Panc1 (cell line): ENCODE results near the gene MYH13. TPM values are rescaled to one million over a fixed set of nuclear protein-coding genes. Genes with fewer than 3 reads are reported as not detected.

ENCODE experiments used
- ATAC-seq: fragments of 200-7000 bp; cut with Tn5 transposase; 2 replicates; pipeline ENCODE4 v1.9.1; 2020; ENCODE audit warnings: mild to moderate bottlenecking, moderate library complexity
- BruUV-seq: library from RNA; stranded (reverse); fragments of 400-500 nt; replicated peaks from 2 replicates; lab custom pipeline; 2021; lab: Mats Ljungman, UMichigan
- CTCF ChIA-PET: fragments of 300-600 bp; sonication (Branson Sonifier 250); formaldehyde crosslinking; loops from one replicate; lab custom pipeline; 2022; ENCODE audit warnings: antibody characterized with exemption; lab: Charles Lee
- POLR2A ChIA-PET: fragments of 300-600 bp; sonication (Branson Sonifier 250); formaldehyde crosslinking; loops from one replicate; lab custom pipeline; 2022; ENCODE audit warnings: antibody characterized with exemption; lab: Charles Lee
- DNase-seq: peaks from one replicate; pipeline ENCODE4 v3.0.0-alpha.2; 2010; ENCODE audit warnings: low read depth, low spot score
- H3K27ac ChIP-seq: 2 replicates; pipeline ENCODE4 v1.5.1; 2011; ENCODE audit warnings: mild to moderate bottlenecking, low read length, inconsistent platforms
- H3K27me3 ChIP-seq: fragments of 200-500 bp; sonication (Bioruptor generic); 2 replicates; pipeline ENCODE4 v1.6.0; 2014; ENCODE audit warnings: low read length, inconsistent platforms; ENCODE audit not compliant: control insufficient read depth, insufficient read depth
- H3K36me3 ChIP-seq: fragments of 200-500 bp; sonication (Bioruptor generic); 2 replicates; pipeline ENCODE4 v1.5.1; 2014; ENCODE audit warnings: inconsistent platforms, mild to moderate bottlenecking, low read length, moderate library complexity; ENCODE audit not compliant: control insufficient read depth, insufficient read depth
- H3K4me1 ChIP-seq: 2 replicates; pipeline ENCODE4 v1.5.1; 2011; ENCODE audit warnings: inconsistent platforms, mild to moderate bottlenecking, low read length, moderate library complexity; ENCODE audit not compliant: control insufficient read depth, insufficient read depth
- H3K4me3 ChIP-seq, 2 experiments: 2 replicates each; pipeline ENCODE4 v1.5.1; 2011 to 2012; ENCODE audit warnings: low read depth in 2 of 2, low read length in 2 of 2, mild to moderate bottlenecking in 2 of 2, inconsistent platforms in 1 of 2, moderate library complexity in 1 of 2
- H3K9me3 ChIP-seq: fragments of 200-500 bp; sonication (Bioruptor generic); 2 replicates; pipeline ENCODE4 v1.5.1; 2014; ENCODE audit warnings: low read depth, mild to moderate bottlenecking, inconsistent platforms, low read length, moderate library complexity; ENCODE audit not compliant: control insufficient read depth, insufficient read depth
- CTCF ChIP-seq: fragments of 450-650 bp; IDR thresholded peaks from 2 replicates; pipeline ENCODE4 v1.5.1; 2017; ENCODE audit warnings: mild to moderate bottlenecking
- POLR2AphosphoS5 ChIP-seq: IDR thresholded peaks from 2 replicates; pipeline ENCODE4 v1.6.1; 2012; ENCODE audit warnings: mild to moderate bottlenecking, low read depth, low read length, moderate library complexity
- REST ChIP-seq, 2 experiments: IDR thresholded peaks; 2 replicates each; pipeline ENCODE4 v1.6.1; 2011 to 2012; ENCODE audit warnings: low read depth in 2 of 2, control low read depth in 1 of 2, low read length in 1 of 2, mild to moderate bottlenecking in 1 of 2, moderate library complexity in 1 of 2; ENCODE audit not compliant: insufficient read depth in 1 of 2
- SIN3A ChIP-seq: IDR thresholded peaks from 2 replicates; pipeline ENCODE4 v1.6.1; 2012; ENCODE audit warnings: low read depth, mild to moderate bottlenecking, low read length, moderate library complexity, borderline replicate concordance; ENCODE audit not compliant: insufficient read depth
- TCF7L2 ChIP-seq: IDR thresholded peaks from 2 replicates; pipeline ENCODE4 v1.6.1; 2011; ENCODE audit warnings: mild to moderate bottlenecking, low read depth, low read length, inconsistent platforms
- in situ Hi-C: cut with HindIII; loops from 2 replicates; pipeline ENCODE4 v1.10.0; 2016; ENCODE audit warnings: low sequenced_read_pairs, low pct_unique_long_range_greater_than_20kb
- intact Hi-C: fragments of 100-400 bp; cut with micrococcal nuclease; formaldehyde crosslinking; loops from one replicate; pipeline ENCODE4 v1.10.0; 2022; ENCODE audit not compliant: unreplicated experiment
- total RNA-seq: library from RNA; stranded (reverse); gene quantifications from one replicate; pipeline ENCODE4 v1.2.1, GENCODE V29; 2021; ENCODE audit not compliant: unreplicated experiment

Gene MYH13
- total RNA-seq, 1 experiment from 2014 or later, result not detected

- in situ Hi-C loops (no loop called here), intact Hi-C loops (no loop called here)
- ChIA-PET POLR2A (no interaction called here), CTCF (interaction anchor here (0.6 kb wide), 1 partner anchor 281 kb away, joined by 3 read pairs; no protein-coding TSS in a partner anchor)
- no TSS peak for BruUV-seq
- no peaks in the 10 kb centered on the region for H3K36me3 ChIP-seq
- no peak overlapping the region for H3K27ac ChIP-seq
- ATAC-seq, result no peak
- no peak for TF ChIP-seq SIN3A
- TF ChIP-seq REST (IDR thresholded peaks at IDR 0.05; ENCODE audit: insufficient read depth in 1 of 2, low read depth in 2 of 2, low read length in 1 of 2), result no peak
- no peak for TF ChIP-seq POLR2AphosphoS5
- no peak for TF ChIP-seq TCF7L2
- TF ChIP-seq CTCF, result no peak
- H3K4me1 ChIP-seq, result no peaks in the 10 kb centered on the region
- DNase-seq, result no peak
- no peaks in the 10 kb centered on the region for H3K9me3 ChIP-seq
- H3K27me3 ChIP-seq, result no peaks in the 10 kb centered on the region
- H3K4me3 ChIP-seq, result no peak overlapping the region
Observed at GRCh38 chr17:10336393-10336792, 36.4 kb downstream of the MYH13 start.

GRCh38 chr17:10332515-10332914 lies 40.3 kb downstream of the MYH13 start:
- Histone ChIP-seq H3K4me3 (no peak overlapping the region), H3K4me1 (no peaks in the 10 kb centered on the region), H3K27ac (no peak overlapping the region), H3K36me3 (no peaks in the 10 kb centered on the region), H3K27me3 (no peaks in the 10 kb centered on the region), H3K9me3 (no peaks in the 10 kb centered on the region)
- BruUV-seq, result no TSS peak
- DNase-seq (no peak), ATAC-seq (no peak)
- in situ Hi-C loops (no loop called here), intact Hi-C loops (no loop called here)
- ChIA-PET POLR2A (no interaction called here), CTCF (no interaction called here)
- no peak for TF ChIP-seq CTCF
- no peak for TF ChIP-seq TCF7L2
- TF ChIP-seq POLR2AphosphoS5, result no peak
- TF ChIP-seq SIN3A, result no peak
- TF ChIP-seq REST (IDR thresholded peaks at IDR 0.05; ENCODE audit: insufficient read depth in 1 of 2, low read depth in 2 of 2, low read length in 1 of 2), result no peak
